ENCODE data around the gene ATP11B.

- no peak for TF ChIP-seq CTCF (IDR thresholded peaks at IDR 0.05; ENCODE audit: poor library complexity)
- TF ChIP-seq EZH2phosphoT487 (IDR thresholded peaks at IDR 0.05; ENCODE audit: low read depth, severe bottlenecking, unreplicated experiment), result no peak
- TF ChIP-seq EZH2 (IDR thresholded peaks at IDR 0.05; ENCODE audit: borderline replicate concordance), result no peak
These were observed 98.1 kb downstream of the ATP11B start for GRCh38 chr3:182891364-182891763.

Data from hepatocyte (in vitro differentiated cells).